SU-DHL-6 (cell line): ENCODE data around the gene SUCNR1.

Experiments used
- H2AFZ ChIP-seq: fragments of 200-600 bp; sonication (generic); 2 replicates; pipeline ENCODE4 v1.6.1; 2014; ENCODE audit warnings: low read depth, mild to moderate bottlenecking, moderate library complexity, mixed read lengths, antibody characterized with exemption, low read length; ENCODE audit not compliant: severe bottlenecking
- H3F3A ChIP-seq: fragments of 200-600 bp; shearing (Covaris generic); 2 replicates; pipeline ENCODE4 v1.6.0; 2016; ENCODE audit warnings: antibody characterized with exemption, mild to moderate bottlenecking; ENCODE audit not compliant: insufficient read depth
- H3K27ac ChIP-seq: fragments of 200-600 bp; sonication (generic); 2 replicates; pipeline ENCODE4 v1.5.1; 2016; ENCODE audit warnings: low read depth, mild to moderate bottlenecking, low read length, moderate library complexity, mixed read lengths
- H3K27me3 ChIP-seq: fragments of 200-600 bp; sonication (generic), shearing (Covaris generic); 2 replicates; pipeline ENCODE4 v1.6.0; 2014; ENCODE audit warnings: mild to moderate bottlenecking, low read length
- H3K36me3 ChIP-seq: fragments of 200-600 bp; sonication (generic); 2 replicates; pipeline ENCODE4 v1.6.1; 2014; ENCODE audit warnings: mild to moderate bottlenecking, low read length, mixed read lengths
- H3K4me2 ChIP-seq: fragments of 300-600, 200-600 bp; shearing (Covaris generic), sonication (generic); 2 replicates; pipeline ENCODE4 v1.6.0; 2014; ENCODE audit warnings: low read length, low read depth, mild to moderate bottlenecking; ENCODE audit not compliant: poor library complexity, severe bottlenecking
- H3K4me3 ChIP-seq: fragments of 200-600 bp; sonication (generic); 2 replicates; pipeline ENCODE4 v1.5.1; 2014; ENCODE audit warnings: antibody characterized with exemption, low read length, mild to moderate bottlenecking, mixed read lengths; ENCODE audit not compliant: insufficient read depth, poor library complexity, severe bottlenecking
- H3K79me2 ChIP-seq: fragments of 200-600 bp; sonication (generic); 2 replicates; pipeline ENCODE4 v1.6.1; 2014; ENCODE audit warnings: mild to moderate bottlenecking, low read length, moderate library complexity; ENCODE audit not compliant: insufficient read depth
- H3K9ac ChIP-seq: fragments of 200-600 bp; sonication (generic); 2 replicates; pipeline ENCODE4 v1.7.0; 2014; ENCODE audit warnings: mild to moderate bottlenecking, low read length
- H3K9me2 ChIP-seq: fragments of 200-600 bp; sonication (generic); replicated peaks from 2 replicates; pipeline ENCODE4 v1.6.1; 2014; ENCODE audit warnings: low read length; ENCODE audit not compliant: insufficient read depth
- H3K9me3 ChIP-seq: fragments of 200-600 bp; sonication (generic); 2 replicates; pipeline ENCODE4 v1.6.1; 2014; ENCODE audit warnings: low read length, mixed read lengths; ENCODE audit not compliant: insufficient read depth
- H4K20me1 ChIP-seq: fragments of 200-600 bp; sonication (generic); 2 replicates; pipeline ENCODE4 v1.6.1; 2014; ENCODE audit warnings: low read depth, mild to moderate bottlenecking, antibody characterized with exemption, low read length, moderate library complexity, mixed read lengths
- EZH2phosphoT487 ChIP-seq: fragments of 200-600 bp; sonication (generic), shearing (Covaris generic); conservative IDR thresholded peaks from 2 replicates; pipeline ENCODE4 v1.6.1; 2018; ENCODE audit warnings: mild to moderate bottlenecking, antibody characterized with exemption, low read length, moderate library complexity, mixed read lengths
- TF ChIP-seq, protein P1 (sequence below): fragments of 200-600 bp; sonication (generic); IDR thresholded peaks from one replicate; pipeline ENCODE4 v1.5.1; 2017; ENCODE audit warnings: antibody characterized with exemption, mild to moderate bottlenecking, low read length, moderate library complexity; ENCODE audit not compliant: insufficient read depth, poor library complexity, severe bottlenecking

The SUCNR1 gene

DNA sequence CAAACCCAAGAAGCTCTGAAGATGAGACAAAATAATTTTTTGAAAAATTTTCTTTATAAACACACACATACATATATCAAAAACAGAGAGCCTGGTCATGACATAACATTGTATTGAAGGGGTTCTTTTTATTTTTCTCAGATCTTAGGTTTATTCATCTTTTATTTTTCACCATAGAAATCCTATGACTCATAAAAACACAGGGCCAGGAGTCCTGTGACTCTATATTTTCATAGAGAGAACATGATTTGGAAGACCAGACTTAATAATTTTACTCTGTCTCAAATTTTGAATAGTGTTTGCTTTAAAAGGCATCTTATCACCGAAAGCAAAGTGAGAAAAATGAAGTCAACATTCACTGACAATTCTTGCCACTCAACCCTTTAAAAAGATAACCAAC lies 57.7 kb downstream of the SUCNR1 start:
- H3K4me2 ChIP-seq: no peak overlapping the region
- no peaks in the 10 kb centered on the region for H3K79me2 ChIP-seq
- H3K36me3 ChIP-seq: no peaks in the 10 kb centered on the region
- no peak overlapping the region for H3K4me3 ChIP-seq
- H3K27ac ChIP-seq: no peak overlapping the region
- no peaks in the 10 kb centered on the region for H3K9me3 ChIP-seq
- H3K27me3 ChIP-seq: no peaks in the 10 kb centered on the region
- TF ChIP-seq, protein P1, sequence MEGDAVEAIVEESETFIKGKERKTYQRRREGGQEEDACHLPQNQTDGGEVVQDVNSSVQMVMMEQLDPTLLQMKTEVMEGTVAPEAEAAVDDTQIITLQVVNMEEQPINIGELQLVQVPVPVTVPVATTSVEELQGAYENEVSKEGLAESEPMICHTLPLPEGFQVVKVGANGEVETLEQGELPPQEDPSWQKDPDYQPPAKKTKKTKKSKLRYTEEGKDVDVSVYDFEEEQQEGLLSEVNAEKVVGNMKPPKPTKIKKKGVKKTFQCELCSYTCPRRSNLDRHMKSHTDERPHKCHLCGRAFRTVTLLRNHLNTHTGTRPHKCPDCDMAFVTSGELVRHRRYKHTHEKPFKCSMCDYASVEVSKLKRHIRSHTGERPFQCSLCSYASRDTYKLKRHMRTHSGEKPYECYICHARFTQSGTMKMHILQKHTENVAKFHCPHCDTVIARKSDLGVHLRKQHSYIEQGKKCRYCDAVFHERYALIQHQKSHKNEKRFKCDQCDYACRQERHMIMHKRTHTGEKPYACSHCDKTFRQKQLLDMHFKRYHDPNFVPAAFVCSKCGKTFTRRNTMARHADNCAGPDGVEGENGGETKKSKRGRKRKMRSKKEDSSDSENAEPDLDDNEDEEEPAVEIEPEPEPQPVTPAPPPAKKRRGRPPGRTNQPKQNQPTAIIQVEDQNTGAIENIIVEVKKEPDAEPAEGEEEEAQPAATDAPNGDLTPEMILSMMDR: no peak
- TF ChIP-seq EZH2phosphoT487: no peak
- no peak overlapping the region for H3K9ac ChIP-seq
- no peak overlapping the region for H2AFZ ChIP-seq
- H4K20me1 ChIP-seq: no peaks in the 10 kb centered on the region
- H3F3A ChIP-seq: no peaks in the 10 kb centered on the region
- no peaks in the 10 kb centered on the region for H3K9me2 ChIP-seq

DNA sequence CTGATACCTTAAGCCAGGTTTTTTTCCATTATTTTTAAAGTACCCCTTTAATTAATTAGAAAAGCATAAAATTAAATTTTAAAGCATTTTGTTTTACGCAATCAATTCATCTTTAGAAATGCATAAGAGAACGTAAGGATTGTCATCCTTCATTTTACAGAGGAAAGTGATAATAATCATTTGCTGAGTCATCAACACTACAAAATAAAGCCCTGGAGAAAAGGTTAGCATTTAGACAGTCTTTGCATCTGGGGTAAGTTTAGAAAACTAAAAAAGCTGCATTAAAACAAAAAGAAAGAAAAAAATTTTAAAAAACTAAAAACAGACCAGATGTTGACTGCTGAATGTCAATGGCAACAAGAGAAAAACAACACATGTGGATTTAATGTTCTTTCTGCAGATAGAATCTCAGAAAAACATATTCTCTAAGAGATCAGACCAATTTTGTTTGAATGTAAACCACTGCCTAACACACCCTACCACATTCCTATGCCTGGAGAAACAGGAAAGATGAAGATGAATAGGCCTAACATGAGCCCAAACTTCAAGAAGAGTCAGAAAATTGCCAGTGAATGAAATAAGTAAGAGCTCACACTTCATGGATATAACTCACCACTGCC lies 59.9 kb downstream of the SUCNR1 start:
- TF ChIP-seq, protein P1: no peak
- no peak for TF ChIP-seq EZH2phosphoT487
- Histone ChIP-seq H3K79me2 (no peaks in the 10 kb centered on the region), H3F3A (no peaks in the 10 kb centered on the region), H3K9me2 (no peaks in the 10 kb centered on the region), H3K9ac (no peak overlapping the region), H3K9me3 (no peaks in the 10 kb centered on the region), H3K4me3 (no peak overlapping the region), H3K27ac (no peak overlapping the region), H3K36me3 (no peaks in the 10 kb centered on the region), H2AFZ (no peak overlapping the region), H4K20me1 (no peaks in the 10 kb centered on the region), H3K27me3 (no peaks in the 10 kb centered on the region), H3K4me2 (no peak overlapping the region)
